ENCODE results near the gene CD22. TPM values are rescaled to one million over a fixed set of nuclear protein-coding genes. Genes with fewer than 3 reads are reported as not detected.

CD22 gene
- total RNA-seq, 3 donors from 2014 or later = 0.33 to 7.8 (median 4.8) TPM

DNA sequence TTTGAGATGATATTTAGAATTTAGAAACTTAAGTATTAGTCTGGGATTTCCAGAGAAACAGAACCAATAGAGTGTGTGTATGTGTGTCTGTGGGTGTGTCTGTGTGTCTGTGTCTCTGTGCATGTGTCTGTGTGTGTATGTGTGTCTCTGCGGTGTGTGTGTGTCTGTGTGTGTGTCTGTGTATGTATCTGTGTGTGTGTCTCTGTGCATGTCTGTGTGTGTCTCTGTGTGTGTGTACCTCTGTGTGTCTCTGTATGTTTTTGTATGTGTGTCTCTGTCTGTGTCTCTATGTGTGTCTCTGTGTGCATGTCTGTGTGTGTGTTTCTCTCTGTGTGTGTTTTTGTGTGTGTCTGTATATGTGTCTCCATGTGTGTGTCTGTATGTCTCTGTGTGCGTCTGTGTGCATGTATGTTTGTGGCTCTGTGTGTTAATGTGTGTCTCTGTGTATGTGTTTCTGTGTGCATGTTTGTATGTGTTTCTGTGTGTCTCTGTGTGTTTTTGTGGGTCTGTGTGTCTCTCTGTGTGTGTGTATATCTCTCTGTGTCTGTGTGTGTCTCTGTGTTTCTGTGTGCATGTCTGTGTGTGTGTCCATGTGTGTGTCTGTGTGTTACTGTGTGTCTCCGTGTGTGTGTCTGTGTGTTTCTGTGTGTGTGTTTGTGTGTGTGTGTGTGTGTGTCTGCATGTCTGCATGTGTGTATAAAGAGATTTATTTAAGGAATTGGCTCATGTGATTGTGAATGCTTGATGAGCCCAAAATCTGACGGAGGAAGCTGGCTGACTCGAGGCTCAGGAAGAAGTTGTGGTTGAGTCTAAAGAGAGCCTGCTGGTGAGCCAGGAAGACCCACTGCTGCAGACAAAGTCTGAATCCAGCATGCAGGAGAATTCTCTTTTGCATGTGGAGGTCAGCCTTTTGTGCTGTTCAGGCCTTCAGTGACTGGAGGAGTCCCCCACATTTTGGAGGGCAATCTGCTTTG lies 64.0 kb downstream of the CD22 start:
- no peaks in the 10 kb centered on the region for H3K4me1 ChIP-seq
- TF ChIP-seq, protein P1, sequence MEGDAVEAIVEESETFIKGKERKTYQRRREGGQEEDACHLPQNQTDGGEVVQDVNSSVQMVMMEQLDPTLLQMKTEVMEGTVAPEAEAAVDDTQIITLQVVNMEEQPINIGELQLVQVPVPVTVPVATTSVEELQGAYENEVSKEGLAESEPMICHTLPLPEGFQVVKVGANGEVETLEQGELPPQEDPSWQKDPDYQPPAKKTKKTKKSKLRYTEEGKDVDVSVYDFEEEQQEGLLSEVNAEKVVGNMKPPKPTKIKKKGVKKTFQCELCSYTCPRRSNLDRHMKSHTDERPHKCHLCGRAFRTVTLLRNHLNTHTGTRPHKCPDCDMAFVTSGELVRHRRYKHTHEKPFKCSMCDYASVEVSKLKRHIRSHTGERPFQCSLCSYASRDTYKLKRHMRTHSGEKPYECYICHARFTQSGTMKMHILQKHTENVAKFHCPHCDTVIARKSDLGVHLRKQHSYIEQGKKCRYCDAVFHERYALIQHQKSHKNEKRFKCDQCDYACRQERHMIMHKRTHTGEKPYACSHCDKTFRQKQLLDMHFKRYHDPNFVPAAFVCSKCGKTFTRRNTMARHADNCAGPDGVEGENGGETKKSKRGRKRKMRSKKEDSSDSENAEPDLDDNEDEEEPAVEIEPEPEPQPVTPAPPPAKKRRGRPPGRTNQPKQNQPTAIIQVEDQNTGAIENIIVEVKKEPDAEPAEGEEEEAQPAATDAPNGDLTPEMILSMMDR (IDR thresholded peaks at IDR 0.05) = no peak
- TF ChIP-seq POLR2A (IDR thresholded peaks at IDR 0.05) (no peak), POLR2AphosphoS5 (IDR thresholded peaks at IDR 0.05) (no peak)
- H3K9me3 ChIP-seq = no peaks in the 10 kb centered on the region
- H3K4me3 ChIP-seq = no peak overlapping the region
- no peaks in the 10 kb centered on the region for H3K27me3 ChIP-seq
- H3K36me3 ChIP-seq = no peaks in the 10 kb centered on the region
- intact Hi-C loops (cut with DNase I; ENCODE audit: low total_unique reads) = no loop called here
- H3K27ac ChIP-seq = no peak overlapping the region
- no peak for DNase-seq (ENCODE audit: low spot score in 2 of 2)

DNA sequence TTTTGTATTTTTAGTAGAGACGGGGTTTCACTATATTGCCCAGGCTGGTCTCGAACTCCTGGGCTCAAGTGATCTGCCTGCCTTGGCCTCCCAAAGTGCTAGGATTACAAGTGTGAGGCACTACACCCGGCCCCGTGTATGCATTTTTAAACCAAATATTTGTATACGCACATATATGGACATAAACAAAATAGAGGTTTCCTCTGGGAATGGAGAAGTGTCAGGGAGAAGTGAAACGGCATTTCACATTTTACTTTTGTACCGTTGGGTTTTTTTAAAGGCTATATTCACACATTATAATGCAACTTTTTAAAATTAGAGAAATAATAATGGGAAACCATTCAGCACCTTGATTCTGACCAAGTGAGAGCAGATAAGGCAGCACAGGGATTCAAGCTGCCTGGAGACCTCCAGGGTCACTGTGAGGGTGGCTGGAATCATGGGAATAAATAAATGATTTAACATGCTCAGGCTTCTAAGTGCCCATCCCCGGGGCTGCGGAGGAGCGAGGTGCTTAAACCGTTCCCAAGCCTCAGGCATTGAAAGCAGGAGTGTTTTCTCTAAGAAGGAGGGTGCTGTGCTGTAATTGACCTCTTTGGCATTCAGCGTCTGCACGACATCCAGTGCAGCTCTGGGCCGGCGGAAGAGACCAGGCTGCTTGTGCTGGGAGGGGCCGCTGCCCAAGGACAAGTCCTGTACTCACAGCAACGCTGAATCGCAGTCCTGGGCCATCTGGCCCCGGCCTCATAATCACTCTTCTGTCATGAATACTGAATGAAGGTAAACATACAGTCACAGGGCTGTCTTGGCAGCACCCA lies 66.6 kb downstream of the CD22 start:
- DNase-seq (ENCODE audit: low spot score in 2 of 2) = no peak
- Histone ChIP-seq H3K9me3 (no peaks in the 10 kb centered on the region), H3K4me3 (no peak overlapping the region), H3K27me3 (no peaks in the 10 kb centered on the region), H3K27ac (no peak overlapping the region), H3K36me3 (no peaks in the 10 kb centered on the region), H3K4me1 (no peaks in the 10 kb centered on the region)
- intact Hi-C loops (cut with DNase I; ENCODE audit: low total_unique reads) = no loop called here
- TF ChIP-seq POLR2AphosphoS5 (IDR thresholded peaks at IDR 0.05) = no peak
- no peak for TF ChIP-seq POLR2A (IDR thresholded peaks at IDR 0.05)
- TF ChIP-seq, protein P1 (IDR thresholded peaks at IDR 0.05) = no peak

DNA sequence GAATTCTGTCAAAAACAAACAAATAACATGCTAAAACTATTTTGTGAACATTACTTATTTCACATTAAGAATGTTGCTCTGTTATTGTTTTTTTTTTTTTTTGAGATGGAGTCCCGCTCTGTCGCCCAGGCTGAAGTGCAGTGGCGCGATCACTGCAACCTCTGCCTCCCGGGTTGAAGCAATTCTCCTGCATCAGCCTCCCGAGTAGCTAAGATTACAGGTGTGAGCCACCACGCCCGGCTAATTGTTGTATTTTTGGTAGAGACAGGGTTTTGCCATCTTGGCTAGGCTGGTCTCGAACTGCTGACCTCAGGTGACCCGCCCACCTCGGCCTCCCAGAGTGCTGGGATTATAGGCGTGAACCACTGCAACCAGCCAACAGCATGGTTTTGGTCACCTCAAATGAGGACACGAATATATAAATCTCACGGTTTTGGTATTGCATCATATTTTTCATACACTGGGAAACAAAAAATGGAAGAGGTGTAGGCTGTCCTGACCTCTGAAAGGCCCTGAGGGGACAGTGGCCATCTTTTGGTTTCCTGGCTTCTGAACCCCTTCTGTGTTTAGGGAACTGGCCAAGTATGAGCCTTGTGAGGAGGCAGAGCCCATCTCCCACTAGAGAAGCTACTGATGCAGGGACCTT lies 67.4 kb downstream of the CD22 start:
- DNase-seq (ENCODE audit: low spot score in 2 of 2) = no peak
- H3K36me3 ChIP-seq = no peaks in the 10 kb centered on the region
- no peak for TF ChIP-seq POLR2A (IDR thresholded peaks at IDR 0.05)
- intact Hi-C loops (cut with DNase I; ENCODE audit: low total_unique reads) = no loop called here
- H3K9me3 ChIP-seq = no peaks in the 10 kb centered on the region
- no peaks in the 10 kb centered on the region for H3K4me1 ChIP-seq
- no peak overlapping the region for H3K4me3 ChIP-seq
- no peak overlapping the region for H3K27ac ChIP-seq
- H3K27me3 ChIP-seq = no peaks in the 10 kb centered on the region

Other genes with a start within 250 kb of the CD22 start
- gene FXYD3, start 213.4 kb upstream of the CD22 start, total RNA-seq = 100 to 1,000 TPM in 2 of 3 donors, not detected in 1; 135 to 318 TPM
- 10 to 100 TPM in 1 of 3 donors, 1 to 10 TPM in 2; 4.3 to 37.8 (median 5.3) TPM for gene LGI4, start 194.1 kb upstream of the CD22 start, total RNA-seq
- 10 to 100 TPM; 15.5 to 75.5 (median 34.7) TPM for gene FXYD1, start 190.4 kb upstream of the CD22 start, total RNA-seq
- not detected for gene FXYD7, start 185.9 kb upstream of the CD22 start, total RNA-seq
- 10 to 100 TPM; 52.4 to 56.7 (median 56.2) TPM for gene FXYD5, start 174.5 kb upstream of the CD22 start, total RNA-seq
- under 1 TPM in 1 of 3 donors, not detected in 2; 0.44 TPM for gene FAM187B, start 100.4 kb upstream of the CD22 start, total RNA-seq
- 10 to 100 TPM in 2 of 3 donors, 1 to 10 TPM in 1; 3.7 to 37.5 (median 35.1) TPM for gene LSR, start 80.2 kb upstream of the CD22 start, total RNA-seq
- 100 to 1,000 TPM in 1 of 3 donors, 10 to 100 TPM in 2; 72.7 to 117 (median 77.3) TPM for gene USF2, start 60.2 kb upstream of the CD22 start, total RNA-seq
- gene HAMP, start 46.7 kb upstream of the CD22 start, total RNA-seq = 1 to 10 TPM in 1 of 3 donors, not detected in 2; 1.5 TPM
- gene MAG, start 37.0 kb upstream of the CD22 start, total RNA-seq = 1 to 10 TPM in 1 of 3 donors, not detected in 2; 4.2 TPM
- gene FFAR1, start 18.7 kb downstream of the CD22 start, total RNA-seq = not detected
- under 1 TPM in 2 of 3 donors, not detected in 1; 0.16 to 0.33 TPM for gene FFAR3, start 29.3 kb downstream of the CD22 start, total RNA-seq
- gene GPR42, start 41.9 kb downstream of the CD22 start, total RNA-seq = under 1 TPM in 1 of 3 donors, not detected in 2; 0.66 TPM
- gene FFAR2, start 119.1 kb downstream of the CD22 start, total RNA-seq = under 1 TPM in 1 of 3 donors, not detected in 2; 0.15 TPM
- not detected for gene KRTDAP, start 161.3 kb downstream of the CD22 start, total RNA-seq
- 100 to 1,000 TPM in 1 of 3 donors, 10 to 100 TPM in 1, under 1 TPM in 1; 0.96 to 135 (median 61.0) TPM for gene DMKN, start 184.5 kb downstream of the CD22 start, total RNA-seq
- gene SBSN, start 199.1 kb downstream of the CD22 start, total RNA-seq = not detected
- gene GAPDHS, start 204.3 kb downstream of the CD22 start, total RNA-seq = not detected
- gene TMEM147, start 216.4 kb downstream of the CD22 start, total RNA-seq = 10 to 100 TPM; 67.4 to 91.8 (median 91.8) TPM
- gene ATP4A, start 234.5 kb downstream of the CD22 start, total RNA-seq = not detected

All from breast epithelium (tissue), 4 donors.